SIG-M5 treated with dmso at 0.1 percent for 504 hours (cell line): ENCODE results near the gene DIDO1.
"Not testable (repeated sequence)": the region's sequence is repeated elsewhere in the genome, so short reads cannot be mapped to it uniquely, and the experiment has no call there.

ENCODE experiments used
- DNase-seq: peaks from one replicate; lab custom pipeline; 2025; ENCODE audit not compliant: unreplicated experiment; lab: John Stamatoyannopoulos, UW

The DIDO1 gene

DNA sequence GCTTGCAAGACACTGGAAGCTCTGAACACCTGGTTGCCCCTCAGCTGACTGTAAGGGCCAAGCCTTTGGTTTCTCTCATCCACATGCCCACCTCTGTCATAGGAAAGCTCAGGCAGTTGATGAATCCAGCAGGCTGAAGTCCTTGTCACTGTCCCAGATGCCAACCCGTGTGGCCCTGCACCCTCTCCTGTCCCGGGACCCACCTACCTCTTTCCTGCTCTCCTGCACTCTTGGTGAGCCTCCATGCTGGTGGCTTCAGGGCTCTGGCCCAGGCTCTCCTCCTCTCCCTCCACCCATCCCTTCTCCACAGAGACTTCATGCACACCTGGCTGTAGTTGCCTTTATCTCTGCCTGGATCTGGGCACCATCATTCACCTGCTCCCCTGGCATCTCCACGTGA lies 7.7 kb upstream of the DIDO1 start:
- DNase-seq: no peak

- no peak for DNase-seq
These were observed 5.2 kb upstream of the DIDO1 start for GRCh38 chr20:62931464-62931863.

DNA sequence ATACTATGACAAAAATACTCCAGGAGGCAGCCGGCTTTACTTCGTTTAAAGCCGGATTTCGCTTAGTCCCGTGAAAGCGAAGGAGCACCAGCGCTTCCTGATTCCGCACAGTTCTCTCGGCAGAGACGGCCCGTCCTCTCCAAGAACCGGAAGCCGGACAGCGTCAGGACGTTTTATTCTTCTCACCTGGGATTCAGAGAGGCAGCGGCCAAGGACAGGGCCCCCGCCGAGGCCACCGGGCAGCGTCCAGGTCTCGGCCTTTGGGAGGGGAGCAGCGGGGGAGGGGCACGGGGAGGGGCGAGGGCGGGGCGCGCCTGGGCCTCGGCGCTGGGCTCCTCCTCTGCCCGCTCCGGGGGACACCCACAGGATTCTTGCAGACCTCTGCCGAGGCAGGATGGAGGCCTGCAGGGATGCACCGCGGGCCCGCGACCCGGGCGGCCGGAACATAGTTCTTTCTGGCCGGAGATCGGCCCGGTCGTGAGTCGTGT lies 2.8 kb upstream of the DIDO1 start:
- no peak for DNase-seq

GRCh38 chr20:62928246-62928939 lies 2.1 kb upstream of the DIDO1 start:
- no peak for DNase-seq

- DNase-seq: no peak
These were observed 912 bp upstream of the DIDO1 start for GRCh38 chr20:62927128-62927705.

DNA sequence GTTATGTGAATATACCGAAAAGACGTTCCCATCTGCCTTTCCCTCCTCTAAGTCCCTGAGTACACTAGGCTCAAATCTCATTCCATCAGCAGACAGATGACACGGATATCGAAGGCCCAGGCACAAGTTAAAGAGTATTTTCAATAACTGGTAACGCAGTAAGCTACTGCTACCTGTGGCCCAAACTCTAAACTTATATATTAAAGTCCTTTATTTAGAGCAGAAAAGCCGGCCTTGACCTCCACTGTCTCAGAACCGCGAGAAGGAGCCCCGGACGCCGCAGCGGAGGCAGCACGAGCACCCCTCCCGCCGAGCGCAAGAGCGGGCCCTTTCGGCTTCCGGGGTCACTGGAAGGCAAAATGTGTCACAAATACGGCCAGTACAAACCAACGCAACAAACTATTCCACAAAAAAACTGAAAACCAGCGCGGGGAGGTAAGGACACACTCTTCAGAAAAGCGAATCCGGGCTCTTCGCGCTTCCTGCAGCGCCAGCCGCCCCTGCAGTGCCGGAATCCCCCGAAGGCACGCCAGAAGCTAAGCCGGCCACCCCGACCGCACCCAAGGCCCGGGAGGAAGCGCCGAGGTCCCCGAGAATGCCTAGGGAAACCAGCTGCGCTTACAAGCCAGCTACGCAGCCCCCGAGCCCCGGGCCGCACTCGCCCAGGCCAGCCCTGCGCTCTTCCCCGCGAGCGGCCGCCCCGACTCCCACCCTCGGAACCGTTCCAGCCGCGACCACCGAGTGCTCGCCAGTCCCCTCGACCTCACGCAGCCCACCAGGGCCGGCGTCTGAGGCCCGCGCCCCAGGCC lies 681 bp downstream of the DIDO1 start:
- DNase-seq: no peak

DNA sequence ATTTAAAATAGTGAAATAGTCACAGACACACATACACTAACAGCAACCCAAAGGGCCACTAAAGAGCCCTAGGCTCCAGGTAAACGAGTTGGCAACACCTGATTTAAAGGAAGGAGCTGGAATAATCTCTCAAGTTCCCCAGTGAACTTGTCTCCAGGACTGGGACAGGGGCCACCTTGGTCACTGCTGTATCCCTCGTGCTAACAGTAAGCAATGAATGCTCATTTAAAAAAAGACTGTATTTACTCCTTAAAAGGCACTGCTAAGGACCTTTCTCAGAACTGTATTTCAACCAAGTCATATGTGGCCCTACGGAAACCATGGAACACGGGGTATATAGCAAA lies 1.3 kb downstream of the DIDO1 start:
- no peak for DNase-seq

GRCh38 chr20:62924442-62925075 lies 1.7 kb downstream of the DIDO1 start:
- DNase-seq: peak; percentile 70

DNA sequence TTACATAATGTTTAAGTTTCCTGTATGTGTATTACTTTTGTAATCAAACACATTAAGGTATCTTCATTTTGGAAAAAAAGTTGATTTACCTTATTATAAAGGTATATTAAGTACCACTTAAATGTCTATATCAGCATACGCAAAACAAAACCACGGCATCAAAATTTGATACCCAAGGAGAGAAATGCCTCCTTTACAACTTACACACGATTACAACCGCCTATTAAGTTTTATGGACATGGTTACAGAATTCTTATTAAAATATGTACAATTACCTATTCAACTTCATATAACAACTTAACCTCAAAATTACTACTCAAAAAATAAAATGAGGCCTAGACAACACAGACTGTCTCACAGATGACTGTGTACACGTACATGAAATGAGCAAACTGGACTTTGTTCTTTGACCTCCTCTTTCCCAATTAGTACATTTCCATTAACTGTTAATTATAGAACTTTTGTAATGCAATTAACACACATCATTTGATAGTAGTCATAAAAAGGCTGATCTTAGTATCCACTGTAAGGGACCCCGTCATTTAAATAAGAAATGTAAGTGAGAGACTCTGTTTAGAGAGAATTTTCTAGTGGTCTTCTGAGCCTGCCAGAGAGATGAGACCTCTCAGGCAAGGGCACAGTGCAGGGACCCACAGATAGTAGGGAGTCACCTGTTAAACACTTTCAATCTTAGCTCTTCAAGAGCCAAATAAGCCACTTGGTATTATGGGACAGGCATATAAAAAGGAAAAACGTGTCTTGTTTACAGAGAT lies 2.5 kb downstream of the DIDO1 start:
- no peak for DNase-seq

GRCh38 chr20:62923059-62923668 lies 3.1 kb downstream of the DIDO1 start:
- not testable (repeated sequence) for DNase-seq

GRCh38 chr20:62922451-62922921 lies 3.8 kb downstream of the DIDO1 start:
- DNase-seq: no peak

GRCh38 chr20:62921119-62921687 lies 5.1 kb downstream of the DIDO1 start:
- DNase-seq: peak; percentile 81

DNA sequence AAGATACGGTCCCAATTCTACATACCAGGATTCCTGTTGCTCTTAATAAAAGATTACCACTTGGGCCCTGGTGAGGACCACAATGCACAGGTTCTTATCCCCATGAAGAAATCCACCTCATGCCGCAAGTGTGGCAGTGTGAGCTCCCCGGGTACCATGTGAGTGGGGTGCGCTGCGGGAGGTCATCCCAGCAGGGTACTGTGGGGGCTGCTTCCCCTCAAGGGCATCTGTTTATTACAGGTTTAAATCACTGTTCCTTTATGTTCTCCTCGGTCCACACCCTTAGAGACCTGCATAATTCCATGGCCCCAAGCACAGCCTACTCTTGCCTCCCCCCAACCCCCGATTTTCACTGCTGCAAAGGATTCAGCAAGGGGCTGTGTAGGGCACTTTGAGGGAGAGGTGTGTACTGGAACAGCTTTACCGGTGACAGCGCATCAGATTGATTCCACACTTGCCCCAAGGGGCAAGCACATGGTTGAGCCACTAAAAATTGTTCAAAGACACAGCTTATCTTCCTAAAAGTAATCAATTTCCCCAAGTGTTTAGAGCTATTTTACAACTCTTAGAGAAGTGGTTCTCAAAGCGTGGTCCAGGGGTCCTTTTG lies 6.2 kb downstream of the DIDO1 start:
- no peak for DNase-seq

GRCh38 chr20:62918831-62919230 lies 7.5 kb downstream of the DIDO1 start:
- no peak for DNase-seq

- no peak for DNase-seq
These were observed 8.2 kb downstream of the DIDO1 start for GRCh38 chr20:62918147-62918546.

DNA sequence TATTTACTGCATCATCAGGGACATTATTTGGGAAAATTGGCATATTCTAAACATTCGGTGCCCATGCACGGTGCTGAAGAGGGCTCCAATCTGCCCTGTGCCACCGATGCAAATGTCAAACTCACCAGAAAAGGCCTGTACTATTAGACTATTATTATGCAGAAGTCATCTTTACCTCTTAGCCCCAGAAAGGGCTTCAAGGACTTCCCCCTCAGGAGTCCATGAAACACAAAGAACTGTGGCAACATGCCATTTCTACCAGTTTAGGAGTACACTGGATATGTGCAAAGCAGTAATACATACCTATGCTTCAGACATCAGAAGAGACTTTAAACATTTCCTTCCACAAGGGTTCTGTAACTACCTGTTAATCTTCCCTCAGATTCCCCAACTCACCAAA lies 8.6 kb downstream of the DIDO1 start:
- no peak for DNase-seq

- no peak for DNase-seq
These were observed 9.4 kb downstream of the DIDO1 start for GRCh38 chr20:62916703-62917476.

- peak; percentile 36 for DNase-seq
These were observed 11.3 kb downstream of the DIDO1 start for GRCh38 chr20:62914970-62915457.

DNA sequence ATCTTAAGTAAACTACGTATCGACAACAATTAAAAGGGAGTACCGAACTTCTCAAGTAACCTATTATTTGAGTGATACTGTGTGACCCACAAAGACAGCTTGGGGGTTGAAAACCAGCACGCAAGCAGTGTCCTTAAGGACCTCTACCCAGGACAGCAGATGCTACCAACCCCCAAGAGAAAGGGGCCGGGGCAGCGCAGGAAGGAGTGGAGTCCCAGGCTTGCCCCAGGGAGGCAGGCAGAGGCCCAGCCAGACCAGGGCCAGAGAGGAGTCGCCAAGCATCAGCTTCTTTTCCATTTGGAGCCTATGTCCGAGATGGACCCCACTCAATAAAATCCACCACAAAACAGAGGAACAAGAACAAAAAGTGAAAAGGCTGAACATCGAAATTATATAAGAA lies 11.9 kb downstream of the DIDO1 start:
- DNase-seq: no peak
